ENCODE measurements around the gene SVOPL.

DNA sequence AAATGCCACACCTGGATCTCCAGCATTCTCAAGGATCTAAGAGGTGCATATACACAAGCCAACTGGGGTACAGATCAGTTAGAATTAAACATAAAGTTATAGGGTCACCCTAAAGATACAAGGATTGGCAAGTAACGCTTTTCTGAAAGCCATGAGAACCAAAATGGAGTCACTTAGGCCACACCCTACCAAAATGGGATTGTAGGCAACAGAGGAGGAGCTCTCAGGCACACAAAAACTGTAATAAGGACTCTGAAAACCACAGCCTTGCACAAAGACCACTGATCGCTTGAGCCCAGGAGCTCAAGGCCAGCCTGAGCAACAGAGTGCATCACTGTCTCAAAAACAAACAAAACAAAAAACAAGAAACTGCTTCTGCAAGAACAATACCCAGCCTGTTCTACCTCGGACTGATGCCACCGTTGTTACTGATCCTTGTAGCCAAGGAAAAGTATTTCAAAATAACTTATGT is 35.5 kb downstream of the SVOPL start:
- TF ChIP-seq ZNF274 (IDR thresholded peaks at IDR 0.05; ENCODE audit: low read depth, low read length) (no peak), SUZ12 (IDR thresholded peaks at IDR 0.05; ENCODE audit: extremely low read depth, insufficient read depth, insufficient read length) (no peak)

All from NT2/D1 (cell line).